Stimulated activated CD4-positive, alpha-beta T cell treated with anti-CD3 and anti-CD28 coated beads, Interleukin-2, amount 100 ng/mL, for 48 hours (primary cell): ENCODE data around the gene ZNF326.

Experiments
- DNase-seq, 2 donors: peaks; one replicate each; pipeline ENCODE4 v3.0.0-alpha.2; 2020

The ZNF326 gene, protein sequence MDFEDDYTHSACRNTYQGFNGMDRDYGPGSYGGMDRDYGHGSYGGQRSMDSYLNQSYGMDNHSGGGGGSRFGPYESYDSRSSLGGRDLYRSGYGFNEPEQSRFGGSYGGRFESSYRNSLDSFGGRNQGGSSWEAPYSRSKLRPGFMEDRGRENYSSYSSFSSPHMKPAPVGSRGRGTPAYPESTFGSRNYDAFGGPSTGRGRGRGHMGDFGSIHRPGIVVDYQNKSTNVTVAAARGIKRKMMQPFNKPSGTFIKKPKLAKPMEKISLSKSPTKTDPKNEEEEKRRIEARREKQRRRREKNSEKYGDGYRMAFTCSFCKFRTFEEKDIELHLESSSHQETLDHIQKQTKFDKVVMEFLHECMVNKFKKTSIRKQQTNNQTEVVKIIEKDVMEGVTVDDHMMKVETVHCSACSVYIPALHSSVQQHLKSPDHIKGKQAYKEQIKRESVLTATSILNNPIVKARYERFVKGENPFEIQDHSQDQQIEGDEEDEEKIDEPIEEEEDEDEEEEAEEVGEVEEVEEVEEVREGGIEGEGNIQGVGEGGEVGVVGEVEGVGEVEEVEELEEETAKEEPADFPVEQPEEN

DNA sequence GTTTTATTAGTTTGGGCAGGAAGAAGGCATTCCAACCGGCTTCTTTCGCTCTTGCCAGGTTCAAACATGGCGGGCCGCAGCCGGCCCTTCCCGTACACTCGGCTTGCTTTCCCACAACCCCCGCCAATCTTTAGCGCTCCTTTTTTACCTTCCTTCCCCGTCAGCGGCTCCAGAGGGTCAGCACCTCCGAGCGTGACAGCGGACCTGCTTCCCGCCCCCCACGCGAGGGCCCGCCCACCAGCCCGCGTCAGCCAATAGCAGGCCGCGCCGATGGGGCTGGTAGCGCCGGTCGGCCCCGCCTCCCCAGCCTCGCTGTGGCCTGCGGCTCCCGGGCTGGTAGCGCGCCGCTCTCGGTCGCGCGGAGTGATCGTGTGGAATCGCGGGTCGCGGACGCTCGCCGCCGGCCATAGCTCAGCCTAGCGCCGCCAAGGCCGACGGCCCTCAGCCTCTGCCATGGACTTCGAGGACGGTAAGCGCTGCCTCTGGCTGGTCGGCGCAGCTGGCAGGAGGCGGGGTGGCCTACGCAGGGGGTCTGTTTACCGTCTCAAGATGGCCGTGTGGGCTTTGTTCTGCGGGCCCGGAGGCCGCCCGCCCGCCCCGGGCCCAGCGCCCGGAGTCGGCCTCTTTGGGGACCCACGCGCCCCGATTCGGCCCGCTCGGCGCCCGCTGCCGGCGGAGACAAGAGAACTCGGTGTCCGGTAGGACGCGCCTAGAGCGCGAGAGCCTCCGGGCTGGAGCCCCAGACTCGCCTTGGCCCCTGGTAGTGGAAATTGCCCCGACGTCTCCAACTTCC is at the start of gene ZNF326:
TSS of gene ZNF326 (plus strand) at position 306 of the 793 bp plus-strand sequence. CDS start at position 454, 148 bp downstream.
- DNase-seq, result peak; percentile 94 to 95

DNA sequence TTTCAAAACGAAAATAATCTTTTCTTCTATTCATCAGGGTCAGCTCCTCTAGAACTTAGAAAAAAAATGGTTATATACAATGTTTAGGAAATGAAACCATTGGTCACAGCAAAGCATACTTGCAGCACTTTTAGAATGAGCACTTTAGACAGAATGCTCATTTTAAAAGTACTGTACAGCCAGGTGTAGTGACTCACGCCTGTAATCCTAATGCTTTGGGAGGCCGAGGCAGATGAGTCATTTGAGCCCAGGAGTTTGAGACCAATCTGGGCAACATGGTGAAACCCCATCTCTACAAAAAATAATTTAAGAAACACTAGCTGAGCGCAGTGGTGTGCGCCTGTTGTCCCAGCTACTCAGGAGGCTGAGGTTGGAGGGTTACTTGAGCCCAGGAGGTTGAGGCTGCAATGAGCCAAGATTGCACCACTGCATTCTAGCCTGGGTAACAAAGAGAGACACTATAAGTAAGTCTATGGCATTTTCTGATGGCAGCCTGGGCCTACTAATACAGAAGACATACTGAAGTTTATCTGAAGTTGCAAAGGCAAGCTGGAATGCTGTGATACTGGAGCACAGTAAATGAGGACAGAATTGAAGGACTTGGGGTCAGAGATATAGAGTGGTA is 48.9 kb upstream of the ZNF326 start:
- no peak for DNase-seq

DNA sequence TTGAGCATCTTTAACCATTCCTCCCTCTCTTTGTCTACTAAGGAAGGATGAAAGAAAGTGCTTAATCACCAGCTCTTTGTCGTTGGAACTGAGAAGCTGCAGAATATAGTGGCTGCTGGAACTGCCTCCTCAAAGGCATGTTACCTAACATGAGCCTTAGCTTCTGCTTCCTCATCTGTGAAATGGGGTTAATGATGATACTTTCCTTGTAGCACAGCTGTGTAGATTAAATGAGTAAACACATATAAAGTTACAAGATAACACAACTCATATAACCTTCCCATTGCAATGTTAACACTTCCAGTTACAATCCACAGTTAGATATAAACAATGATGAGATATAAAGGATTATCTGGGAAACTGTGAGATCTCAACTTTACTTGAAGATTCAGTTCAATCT is 48.4 kb upstream of the ZNF326 start:
- no peak for DNase-seq

DNA sequence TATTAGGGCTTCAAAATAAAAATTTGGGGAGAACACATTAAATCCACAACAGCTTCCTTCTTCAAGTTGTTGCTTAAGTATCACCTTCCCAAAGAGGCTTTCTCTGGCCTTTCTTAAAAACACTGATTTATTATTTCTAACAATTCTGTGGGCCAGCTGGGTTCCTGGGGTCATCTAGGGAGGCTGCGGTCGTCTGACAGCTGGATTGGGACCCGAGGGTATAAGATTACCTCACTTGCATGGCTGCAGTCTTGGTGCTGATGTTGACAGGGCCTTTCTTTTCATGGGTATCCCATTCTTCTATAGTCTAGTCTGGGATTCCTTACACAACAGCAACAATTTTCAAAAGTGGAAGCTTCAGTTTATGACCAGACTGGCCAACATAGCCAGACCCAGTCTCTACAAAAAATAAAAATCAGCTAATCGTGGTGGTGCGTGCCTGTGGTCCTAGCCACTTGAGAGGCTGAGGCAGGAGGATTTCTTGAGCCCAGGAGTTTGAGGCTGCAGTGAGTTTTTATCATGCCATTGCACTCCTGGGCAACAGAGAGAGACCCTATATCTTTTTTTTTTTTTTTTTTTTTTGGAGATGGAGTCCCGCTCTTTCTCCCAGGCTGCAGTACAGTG is 46.1 kb upstream of the ZNF326 start:
- DNase-seq, result no peak

DNA sequence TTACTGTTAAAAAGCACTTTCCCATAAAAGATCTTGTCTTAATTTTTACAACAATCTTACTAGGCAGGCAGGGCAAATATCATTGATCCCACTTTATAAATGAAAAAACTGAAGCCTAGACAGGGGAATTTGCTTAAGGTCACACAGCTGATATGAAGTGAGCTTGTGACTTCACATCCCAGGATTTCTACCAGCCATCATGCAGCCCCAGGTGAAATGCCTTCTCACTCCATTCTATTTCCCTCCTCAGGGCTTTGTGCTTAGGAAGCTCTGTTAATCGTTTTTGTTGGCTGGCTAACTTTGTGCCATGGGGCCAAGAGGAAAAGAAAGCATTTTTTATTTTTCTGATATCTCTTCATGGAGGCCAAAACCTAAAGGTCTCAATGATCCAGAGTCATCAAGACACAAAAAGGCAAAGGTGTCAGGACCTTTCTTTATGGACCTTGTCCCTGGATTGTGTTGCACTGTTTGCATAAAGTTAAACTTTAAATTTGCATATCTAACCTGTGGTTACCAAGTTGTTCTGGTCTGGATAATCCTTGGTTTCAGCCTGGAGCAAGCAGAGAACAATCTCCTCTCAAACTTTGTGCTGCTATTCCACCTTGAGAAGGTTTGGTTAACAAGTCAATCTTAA is 44.8 kb upstream of the ZNF326 start:
- DNase-seq, result no peak

DNA sequence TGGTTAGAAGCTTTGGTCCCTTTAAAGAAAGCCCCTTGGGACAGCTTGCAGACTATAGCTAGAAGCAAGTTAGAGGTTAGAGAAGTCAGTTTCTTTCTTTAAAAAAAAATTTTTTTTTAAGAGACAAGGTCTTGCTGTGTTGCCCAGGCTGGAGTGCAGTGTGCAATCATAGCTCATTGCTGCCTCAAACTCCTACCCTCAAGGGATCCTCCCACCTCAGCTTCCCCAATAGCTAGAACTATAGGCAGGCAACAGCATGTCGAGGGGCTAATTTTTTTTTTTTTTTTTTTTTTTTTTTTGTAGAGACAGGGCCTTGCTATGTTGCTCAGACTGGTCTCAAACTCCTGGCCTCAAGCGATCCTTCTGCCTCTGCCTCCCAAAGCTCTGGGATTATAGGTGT is 44.2 kb upstream of the ZNF326 start:
- no peak for DNase-seq

DNA sequence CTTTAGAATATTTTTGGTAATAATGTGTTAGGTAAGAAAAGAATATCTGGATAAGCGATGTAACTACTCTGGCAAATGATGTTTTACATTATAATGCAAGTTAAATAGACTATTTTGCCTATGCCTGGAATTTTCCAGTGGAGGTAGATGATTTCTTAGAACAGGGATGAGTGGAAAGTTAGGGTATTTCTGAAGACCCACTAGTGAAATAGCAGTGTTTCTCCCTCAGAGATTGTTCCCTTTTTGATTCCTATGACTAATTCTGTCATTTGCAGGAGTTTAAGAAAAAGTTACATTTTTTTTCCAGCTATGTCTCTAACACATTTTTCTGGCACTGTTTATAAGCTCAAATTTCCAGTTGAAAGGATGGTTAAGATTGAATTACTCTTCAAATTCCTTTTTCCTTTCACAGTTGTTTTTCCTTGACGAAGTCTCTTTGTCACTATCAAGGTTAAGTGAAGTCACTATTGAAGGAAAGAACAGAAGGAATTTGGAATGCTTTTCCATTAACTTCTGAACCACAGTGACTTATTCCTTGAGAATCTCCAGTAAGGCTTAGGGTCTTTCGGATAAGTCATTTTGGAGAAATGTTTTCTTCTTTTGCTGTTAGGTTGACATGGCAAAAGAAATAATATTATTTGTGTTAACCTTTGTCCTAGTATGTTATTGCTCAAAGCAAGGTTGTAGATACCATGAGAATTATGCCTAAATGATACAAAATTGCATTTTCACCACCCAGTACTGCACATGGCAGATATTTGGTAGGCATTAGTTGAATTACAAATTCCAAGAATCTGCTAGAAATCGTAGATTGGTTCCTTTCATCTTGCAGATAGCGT is 42.9 kb upstream of the ZNF326 start:
- DNase-seq, result no peak

DNA sequence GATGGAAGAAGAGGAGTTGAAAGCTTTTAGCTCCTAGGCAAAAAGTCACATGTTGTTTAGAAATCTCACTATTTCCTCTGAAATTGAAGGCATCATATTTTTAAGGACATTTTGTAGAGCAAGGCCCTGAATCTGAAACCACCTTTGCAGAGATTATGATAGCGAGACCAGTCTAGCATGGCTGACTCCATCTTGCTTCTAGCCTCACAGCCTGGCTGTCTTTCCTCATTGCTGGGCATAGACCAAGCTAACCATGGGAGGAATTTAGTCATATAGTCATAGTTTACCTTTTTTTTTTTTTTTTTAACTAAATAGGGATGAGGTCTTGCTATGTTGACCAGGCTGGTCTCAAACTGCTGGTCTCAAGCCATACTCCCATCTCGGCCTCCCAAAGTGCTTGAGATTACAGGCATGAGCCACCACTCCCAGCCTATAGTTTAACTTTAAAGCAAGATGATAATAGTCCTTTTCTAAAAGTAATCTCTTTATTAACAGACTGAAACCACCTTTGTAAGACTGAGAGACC is 42.2 kb upstream of the ZNF326 start:
- no peak for DNase-seq

DNA sequence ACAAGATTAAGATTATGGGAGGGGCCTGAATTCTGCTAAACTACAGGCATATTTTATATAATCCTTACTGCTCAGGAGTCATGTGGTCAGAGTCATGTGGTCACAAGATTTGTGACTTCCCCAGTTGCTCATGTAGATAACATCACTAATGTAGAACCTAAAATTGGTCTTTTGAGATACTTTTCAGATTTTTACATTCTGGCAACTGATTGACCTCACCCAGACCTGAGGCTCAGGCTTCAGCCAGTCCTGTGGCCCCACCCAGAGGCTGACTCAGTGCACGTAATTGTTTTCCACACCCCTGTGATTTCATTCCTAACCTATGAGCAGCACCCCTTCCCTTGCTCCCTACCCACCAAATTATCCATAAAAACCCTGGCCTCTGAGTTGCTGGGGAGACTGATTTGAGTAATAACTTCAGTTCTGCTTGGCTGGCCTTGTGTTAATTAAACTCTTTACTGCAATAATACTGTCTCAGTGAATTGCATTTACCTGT is 41.7 kb upstream of the ZNF326 start:
- DNase-seq, result peak; percentile 14 to 19

DNA sequence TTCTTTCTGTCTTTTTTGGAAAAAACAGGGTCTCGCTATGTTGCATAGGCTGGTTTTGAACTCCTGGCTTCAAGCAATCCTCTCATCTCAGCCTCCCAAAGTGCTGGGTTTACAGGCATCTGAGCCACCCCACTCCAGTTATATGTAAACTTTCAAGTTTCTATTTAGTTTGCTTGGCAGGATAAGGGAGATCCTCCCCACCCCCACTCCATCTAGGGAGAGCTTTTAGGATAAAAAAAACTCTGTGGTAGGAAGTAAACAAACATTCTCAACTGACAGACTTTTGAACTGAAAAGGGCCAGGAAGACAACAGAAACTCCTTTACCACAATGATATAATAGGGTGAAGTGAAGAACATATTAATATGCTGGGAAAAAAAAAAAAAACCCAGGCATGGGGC is 41.0 kb upstream of the ZNF326 start:
- DNase-seq, result no peak

DNA sequence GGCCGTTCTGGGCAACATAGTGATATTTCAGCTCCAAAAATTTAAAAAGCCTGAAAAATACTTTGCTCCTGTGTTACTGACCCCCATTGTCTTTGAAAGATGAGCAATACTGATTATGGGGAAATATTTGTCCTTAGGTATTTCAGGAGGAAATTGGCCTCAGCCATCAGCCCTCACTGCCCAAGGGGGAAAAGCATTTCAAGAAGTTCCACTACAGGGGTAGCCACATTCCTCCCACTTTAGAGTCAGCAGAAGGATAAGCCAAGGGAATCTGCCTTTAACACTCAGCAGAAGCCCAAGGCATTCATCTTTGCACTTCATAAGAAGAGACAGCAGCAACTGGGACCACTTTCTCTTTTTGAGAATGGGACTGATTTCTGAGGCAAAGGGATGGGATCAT is 40.5 kb upstream of the ZNF326 start:
- no peak for DNase-seq

DNA sequence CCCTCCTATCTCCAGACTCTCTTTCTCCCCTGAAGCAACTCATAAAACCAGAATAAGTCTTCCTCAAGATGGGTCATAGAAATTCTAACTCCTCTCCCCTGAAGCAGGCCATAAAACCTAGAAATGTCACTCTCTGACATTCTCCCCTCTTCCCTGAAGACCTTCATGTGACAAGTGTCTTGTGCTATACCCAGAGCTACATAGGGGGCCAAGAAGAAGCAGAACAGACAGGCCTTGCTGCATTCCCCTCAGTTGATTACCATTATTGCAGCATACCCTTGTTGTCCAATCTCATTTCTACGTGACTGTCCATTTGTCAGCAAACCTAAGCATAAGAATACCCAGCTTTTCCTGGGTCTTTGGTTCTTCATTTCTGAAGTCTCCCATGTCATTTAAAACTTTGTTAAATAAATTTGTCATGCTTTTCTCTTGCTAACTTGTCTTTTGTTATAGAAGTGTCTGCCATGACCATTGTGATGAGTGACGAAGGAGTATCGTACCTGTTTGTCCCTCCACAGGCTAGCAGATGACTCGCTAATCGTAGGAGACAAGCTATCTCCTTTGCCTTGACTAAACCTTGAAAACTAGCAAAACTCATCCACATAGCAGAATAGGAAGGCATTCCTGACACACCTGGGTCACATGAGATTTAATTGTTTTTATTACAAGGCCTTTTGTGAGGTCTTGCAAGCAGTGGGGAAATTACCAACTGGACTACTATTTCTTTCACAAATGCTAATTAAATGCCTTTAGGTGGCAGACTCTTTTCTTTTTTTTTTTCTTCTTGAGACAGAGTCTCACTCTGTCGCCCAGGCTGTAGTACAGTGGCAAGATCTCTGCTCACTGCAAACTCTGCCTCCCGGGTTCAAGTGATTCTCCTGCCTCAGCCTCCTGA is 39.4 kb upstream of the ZNF326 start:
- DNase-seq, result no peak

DNA sequence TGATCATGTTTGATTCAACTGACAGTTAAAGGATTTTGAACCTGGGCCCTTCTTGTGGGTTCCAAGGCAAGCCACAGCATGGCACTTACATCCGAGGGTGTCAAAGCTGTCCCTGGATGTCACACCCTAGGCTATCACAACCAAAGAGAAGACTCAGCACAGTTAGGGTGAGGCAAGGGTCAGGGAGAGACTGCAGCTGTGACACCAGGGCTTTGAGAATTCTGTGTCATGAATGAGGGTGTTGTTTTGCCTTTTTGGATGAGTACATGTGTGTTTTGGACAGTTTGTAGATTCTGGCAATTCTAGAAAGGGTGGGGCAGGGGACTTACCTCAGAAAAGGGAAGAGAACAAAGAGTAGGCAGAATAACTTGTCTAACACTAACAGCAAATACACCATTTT is 37.8 kb upstream of the ZNF326 start:
- no peak for DNase-seq

DNA sequence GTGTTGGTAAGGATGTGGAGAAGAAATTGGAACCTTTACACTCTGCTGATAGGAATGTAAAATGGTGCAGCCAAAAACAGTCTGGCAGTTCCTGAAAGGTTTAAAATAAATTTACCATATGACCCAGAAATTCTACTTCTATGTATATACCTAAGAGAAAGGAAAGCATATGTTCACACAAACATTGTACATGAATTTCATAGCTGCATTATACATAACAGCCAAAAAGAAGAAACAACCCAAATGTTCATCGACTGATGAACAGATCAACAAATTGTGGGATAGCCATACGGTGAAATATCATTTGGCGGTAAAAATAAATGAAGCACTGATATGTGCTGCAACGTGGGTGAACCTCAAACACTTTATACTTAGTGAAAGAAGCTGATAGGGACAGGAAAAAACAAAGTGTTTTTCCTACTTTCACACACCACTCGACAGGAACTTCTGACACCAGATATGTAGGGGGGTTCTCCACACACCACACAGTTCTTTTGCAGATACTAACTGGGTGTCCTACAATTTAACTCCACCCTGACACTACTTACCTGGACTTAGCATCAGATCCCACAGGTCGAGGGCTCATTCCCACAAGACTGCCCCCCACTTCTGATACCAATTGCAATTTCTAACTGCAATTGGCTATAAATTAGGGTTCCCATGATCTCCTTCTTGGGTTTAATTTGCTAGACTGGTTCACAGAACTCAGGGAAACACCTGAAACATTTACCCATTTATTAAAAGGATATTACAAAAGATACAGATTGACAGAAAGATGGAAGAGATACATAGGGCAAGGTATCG is 35.9 kb upstream of the ZNF326 start:
- DNase-seq, result no peak

DNA sequence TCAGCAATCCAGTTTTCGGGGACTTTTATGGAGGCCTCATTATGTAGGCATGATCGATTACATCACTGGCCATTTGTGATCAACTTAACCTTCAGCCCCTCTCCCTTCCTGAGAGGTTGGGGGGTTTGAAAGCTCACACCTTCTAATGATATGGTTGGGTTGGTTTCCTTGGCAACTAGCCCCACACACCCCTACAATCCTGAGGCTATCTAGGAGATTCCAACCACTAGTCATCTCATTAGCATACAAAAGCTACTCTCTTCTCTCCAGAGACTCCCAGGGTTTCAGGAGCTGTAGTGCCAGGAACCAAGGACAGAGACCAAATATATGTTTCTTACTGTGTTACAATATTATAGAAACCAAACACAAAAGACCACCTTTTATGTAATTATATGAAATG is 35.2 kb upstream of the ZNF326 start:
- no peak for DNase-seq

DNA sequence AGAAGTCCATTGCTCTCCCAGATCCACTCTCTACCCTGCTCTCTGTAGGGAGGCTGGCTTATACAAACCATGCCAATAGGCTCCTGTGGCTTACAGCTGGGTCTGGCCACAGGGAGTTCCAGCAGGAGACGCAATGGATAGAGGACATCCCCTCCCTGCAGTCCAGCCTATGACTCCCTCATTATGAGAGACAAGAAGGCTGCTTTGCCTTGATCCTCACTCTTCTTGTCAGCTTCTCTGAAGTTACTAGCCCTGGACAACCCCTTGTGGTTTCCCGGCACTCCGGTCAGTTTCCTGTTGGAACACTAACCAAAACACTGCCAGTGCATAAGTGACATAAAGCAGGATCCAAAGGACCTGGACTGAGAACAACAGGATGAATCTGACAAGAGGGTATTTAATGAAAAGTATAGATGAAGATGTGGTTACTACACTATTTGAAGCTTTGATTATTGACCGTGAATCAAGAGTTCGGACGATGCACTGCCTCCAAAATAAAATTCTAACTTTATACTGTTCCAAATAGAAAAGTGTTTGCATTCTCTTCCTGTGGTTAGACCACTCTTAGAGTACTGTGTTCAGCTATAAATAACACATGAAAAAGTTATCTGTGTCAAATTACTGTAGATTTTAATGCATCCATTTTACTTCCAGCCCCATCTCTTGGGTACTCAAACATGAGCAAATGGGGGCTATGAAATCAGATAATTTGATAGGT is 32.7 kb upstream of the ZNF326 start:
- DNase-seq, result no peak

DNA sequence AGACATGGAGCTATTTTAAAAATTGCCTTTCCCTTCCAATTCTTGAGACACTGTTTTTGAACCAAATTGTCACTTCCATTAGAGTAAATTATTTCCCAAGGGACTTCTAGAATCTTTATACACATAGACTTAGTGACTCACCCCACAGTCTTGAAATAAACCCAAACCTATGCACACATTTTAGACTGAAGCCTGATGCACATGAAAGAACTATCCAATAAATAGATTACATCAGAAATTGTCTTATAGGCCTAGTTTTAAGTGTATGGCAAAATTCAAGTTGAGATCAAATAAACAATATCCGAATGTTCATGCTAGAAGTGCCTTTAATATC is 32.2 kb upstream of the ZNF326 start:
- DNase-seq, result no peak

DNA sequence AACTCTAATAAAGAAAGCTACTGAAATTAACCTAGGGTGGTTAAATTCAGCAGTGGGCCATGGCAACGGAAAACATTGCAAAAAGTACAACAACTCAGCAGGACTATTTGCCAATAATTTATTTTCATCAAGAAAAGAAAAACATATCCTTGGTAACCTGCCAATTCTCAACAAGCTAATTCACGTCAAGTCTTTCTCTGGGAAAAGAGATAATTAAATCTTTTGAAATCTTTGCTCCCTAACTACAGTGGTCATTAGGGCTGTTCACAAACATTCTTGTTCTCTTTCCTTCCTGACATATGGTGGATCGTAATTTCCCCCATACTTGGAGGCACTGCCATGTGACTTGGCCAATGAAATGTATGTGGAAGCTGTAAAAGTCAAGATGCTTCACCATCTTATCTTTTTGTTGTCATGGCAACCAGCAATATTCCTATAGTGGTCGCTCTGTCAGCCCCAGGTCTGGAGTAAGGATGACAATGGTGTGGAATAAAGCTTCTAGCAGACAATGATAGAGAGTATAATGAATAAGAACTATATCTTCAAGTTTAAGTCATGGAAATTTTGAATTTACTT is 29.6 kb upstream of the ZNF326 start:
- DNase-seq, result no peak
